Erythroblast (primary cell): ENCODE measurements around the gene CHN1.
A peak's percentile ranks its signal among the peaks of the same experiment; 100 is the strongest.

Experiments used
- DNase-seq, 2 experiments: peaks; one replicate each; lab custom pipeline; 2025; lab: John Stamatoyannopoulos, UW
- GATA1 ChIP-seq: IDR thresholded peaks from 2 replicates; pipeline ENCODE4 v1.6.1; 2011; ENCODE audit warnings: low read depth, mild to moderate bottlenecking, control low read depth, low read length, moderate library complexity
- POLR2A ChIP-seq: IDR thresholded peaks from 2 replicates; pipeline ENCODE4 v1.6.1; 2011; ENCODE audit warnings: mild to moderate bottlenecking, low read length

The CHN1 gene

DNA sequence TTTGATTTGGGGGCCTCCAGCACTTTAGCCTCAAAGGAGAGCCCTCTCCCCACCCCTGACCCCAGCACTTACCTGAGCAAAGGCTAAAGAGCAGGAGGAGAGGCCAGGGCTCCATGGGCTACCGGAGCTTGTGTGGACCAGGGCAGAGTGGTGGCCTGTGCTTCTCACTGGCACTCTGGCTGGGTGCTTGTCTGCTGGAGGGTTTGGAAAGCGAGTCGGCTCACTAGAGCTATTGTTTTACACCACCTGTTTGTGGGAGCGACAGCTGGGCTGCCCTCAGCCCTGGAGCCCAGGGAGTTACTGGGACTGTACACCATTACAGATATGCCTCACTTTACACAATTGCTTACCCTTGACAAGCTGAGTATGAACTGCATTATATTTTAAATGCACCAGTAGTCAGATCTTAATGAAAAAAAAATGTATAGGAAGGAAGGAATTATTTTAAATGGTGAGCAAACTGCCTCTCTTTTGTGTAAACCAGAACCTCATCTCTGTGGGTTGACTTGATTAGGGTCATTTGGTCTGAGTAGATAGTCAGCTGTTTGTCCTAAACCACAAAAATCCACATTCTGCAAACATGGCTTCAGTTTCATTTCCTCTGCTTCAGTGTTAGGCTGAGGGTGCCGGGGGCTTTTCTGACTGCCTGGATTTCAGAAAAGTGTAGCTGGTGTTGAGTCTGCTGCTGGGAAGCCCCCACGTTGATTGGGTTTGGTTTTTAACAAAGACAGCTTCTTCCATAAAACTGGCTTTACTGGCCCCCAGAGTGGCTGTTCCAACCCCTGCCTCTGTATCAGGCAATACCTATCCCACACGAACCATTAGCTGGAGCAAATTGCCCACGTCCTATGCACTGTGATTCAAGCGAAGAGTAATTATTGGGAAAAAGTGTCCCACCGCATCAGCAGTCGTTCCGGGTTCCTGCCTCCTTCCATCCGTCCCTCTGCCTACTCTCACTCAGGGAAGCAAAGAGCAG lies 240.6 kb downstream of the CHN1 start, which contains the start of gene CHRNA1:
Gene CHRNA1 (minus strand): TSS at position 193 of the 976 bp plus-strand sequence. CDS start 78 bp downstream, at position 115.
- no peak for DNase-seq
- no peak for TF ChIP-seq GATA1
- no peak for TF ChIP-seq POLR2A

GRCh38 chr2:174763780-174764179 lies 241.4 kb downstream of the CHN1 start:
- DNase-seq = no peak

GRCh38 chr2:174762464-174762863 lies 242.7 kb downstream of the CHN1 start:
- TF ChIP-seq GATA1 = no peak
- TF ChIP-seq POLR2A = no peak
- DNase-seq = no peak

More at GRCh38 chr2:174763780-174764179, 241.4 kb downstream of the CHN1 start:
- TF ChIP-seq GATA1 (no peak), POLR2A (no peak)

DNA sequence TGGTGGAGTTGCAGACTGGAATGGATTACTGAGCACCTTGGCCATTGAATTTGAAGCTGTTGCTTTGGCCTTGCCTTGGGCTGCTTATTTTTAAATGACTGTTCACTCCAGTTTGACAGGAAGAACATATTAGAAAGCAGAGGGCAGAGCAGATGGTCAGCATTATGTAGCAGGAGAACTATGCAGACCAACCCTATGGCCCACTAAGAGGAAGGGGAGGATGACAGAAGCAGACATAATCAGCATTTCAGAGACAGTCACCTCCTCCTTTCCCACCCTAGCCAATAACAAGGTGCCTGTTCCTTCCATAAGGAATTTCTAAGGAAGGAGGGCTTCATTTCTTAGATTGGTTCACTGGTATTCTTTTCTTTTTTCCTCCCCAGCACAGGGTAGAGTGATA lies 243.3 kb downstream of the CHN1 start:
- DNase-seq = no peak
- TF ChIP-seq GATA1 (no peak), POLR2A (no peak)

DNA sequence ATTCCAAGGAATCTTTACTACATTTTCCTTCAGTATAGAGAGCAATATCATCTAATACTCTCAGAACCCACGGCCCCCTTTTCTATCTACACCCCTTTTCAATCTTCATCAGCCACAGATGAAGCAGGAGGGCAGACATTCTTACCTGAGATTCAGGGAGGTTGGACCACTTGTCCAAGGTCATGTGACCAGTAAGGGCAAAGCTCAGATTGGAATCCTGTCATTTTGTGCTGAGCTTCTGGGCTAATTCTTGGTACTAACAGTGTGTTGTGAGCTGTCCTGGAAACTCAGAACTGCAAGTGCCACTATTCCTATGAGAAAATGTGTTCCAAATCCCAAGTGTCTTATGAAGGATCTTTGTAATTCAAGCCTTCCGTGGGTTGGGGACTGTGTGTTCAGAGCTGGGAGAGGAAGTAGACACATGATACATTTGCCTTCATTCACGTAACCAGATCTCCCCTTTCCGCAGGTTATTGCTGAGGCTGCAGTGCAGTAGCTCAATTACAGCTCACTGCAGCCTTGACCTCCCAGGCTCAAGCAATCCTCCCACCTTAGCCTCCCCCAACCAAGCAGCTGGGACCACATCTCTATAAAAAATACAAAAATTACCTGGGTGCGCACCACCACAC lies 244.2 kb downstream of the CHN1 start:
- no peak for DNase-seq
- TF ChIP-seq POLR2A = no peak
- no peak for TF ChIP-seq GATA1

GRCh38 chr2:174759381-174760065 lies 245.7 kb downstream of the CHN1 start:
- DNase-seq = no peak
- TF ChIP-seq POLR2A = no peak
- TF ChIP-seq GATA1 = no peak

DNA sequence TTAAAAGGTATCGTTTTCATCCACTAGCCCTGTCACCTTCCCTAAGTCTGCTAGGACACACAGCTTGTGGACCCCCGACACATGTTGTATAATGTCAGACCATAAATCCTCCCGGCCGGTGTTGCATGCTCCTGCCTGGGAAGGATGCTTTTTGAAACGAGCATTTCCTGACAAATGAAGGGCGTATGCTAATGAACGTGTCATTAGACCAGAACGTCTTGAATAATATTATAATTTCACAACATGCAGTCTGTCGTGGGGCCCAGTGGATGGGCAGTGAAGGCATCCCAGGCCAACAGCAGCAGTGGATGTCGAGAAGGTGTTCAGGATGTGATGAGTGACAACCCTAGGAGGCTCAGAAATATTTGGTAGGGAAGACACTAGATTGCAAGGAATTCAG lies 248.4 kb downstream of the CHN1 start:
- no peak for DNase-seq
- TF ChIP-seq POLR2A (no peak), GATA1 (no peak)

GRCh38 chr2:174753038-174753633 lies 252.0 kb downstream of the CHN1 start:
- no peak for TF ChIP-seq GATA1
- no peak for DNase-seq

GRCh38 chr2:174752403-174753037 lies 252.7 kb downstream of the CHN1 start:
- no peak for DNase-seq

DNA sequence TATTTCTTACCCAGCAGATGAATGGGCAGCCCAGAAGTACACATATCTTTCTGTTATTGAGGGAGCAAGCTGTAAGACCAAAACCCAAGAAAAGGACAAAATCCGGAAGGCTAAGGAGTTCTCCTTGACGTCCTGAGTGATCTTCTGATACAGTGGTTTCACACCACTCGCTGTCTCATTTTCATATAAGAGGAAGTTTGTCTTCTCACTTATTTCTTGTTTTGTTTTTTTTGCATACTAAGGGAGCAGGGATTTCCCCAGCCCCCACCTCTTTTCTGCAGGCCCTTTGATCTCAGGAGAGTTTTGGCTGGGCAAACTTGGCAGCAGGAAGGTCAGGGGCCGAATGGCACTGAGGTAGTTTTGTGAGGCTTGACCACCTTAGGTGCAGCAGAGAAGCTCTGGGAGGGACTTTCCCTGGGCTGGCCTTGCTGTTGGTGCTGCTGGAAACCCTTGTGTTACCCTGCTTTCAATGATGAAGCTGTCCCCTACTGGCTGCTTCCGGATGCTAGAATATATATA lies 254.2 kb downstream of the CHN1 start:
- DNase-seq = no peak

More at GRCh38 chr2:174752403-174753037, 252.7 kb downstream of the CHN1 start:
- TF ChIP-seq POLR2A (no peak), GATA1 (no peak)

GRCh38 chr2:174749793-174750192 lies 255.4 kb downstream of the CHN1 start:
- no peak for DNase-seq
- no peak for TF ChIP-seq POLR2A
- TF ChIP-seq GATA1 = no peak

More for the DNA sequence above, 254.2 kb downstream of the CHN1 start:
- TF ChIP-seq POLR2A (no peak), GATA1 (no peak)

DNA sequence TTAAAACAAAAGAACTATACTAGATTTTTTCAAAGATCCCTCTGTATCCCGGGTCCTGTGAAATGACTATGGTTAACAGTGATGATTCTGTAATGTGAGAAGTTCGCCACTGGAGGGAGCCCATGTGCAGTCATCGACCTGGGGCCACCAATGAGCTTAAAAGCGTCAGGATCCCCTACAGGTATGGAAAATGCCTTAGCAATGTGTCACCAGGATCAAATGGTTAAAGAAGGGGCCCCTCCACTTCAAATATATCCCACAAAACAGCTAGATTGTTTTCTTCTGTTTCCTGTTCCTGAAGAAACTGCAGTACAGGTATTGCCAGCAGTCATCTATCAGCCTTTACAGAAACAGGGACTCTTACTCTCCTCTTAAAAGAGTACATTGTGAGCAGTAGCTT lies 256.2 kb downstream of the CHN1 start:
- no peak for TF ChIP-seq POLR2A
- TF ChIP-seq GATA1 = no peak
- DNase-seq = peak; percentile 42 to 67
